ENCODE results near the gene DRICH1.
A peak's percentile ranks its signal among the peaks of the same experiment; 100 is the strongest.
"Not testable (repeated sequence)": the region's sequence is repeated elsewhere in the genome, so short reads cannot be mapped to it uniquely, and the experiment has no call there.

DRICH1 gene

DNA sequence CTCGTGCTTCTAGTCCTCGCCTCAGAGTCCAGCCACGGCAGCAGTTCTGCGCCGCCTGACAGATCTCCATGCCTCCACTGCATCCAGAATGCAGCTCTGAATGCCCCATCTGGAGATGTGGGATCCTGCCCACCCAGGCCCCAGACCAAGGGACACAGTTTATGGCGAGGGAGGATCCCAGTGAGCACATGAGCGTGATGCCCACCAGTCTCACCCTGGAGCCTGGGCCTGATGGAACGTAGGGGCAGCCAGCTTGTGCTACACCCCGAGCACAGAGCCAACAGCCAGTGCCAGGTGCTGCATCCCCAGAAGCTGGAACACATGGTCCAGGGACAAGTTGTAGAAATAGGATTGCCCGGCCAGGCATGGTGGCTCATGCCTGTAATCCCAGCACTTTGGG, 62.4 kb downstream of the DRICH1 start:
- no peak for DNase-seq

DNA sequence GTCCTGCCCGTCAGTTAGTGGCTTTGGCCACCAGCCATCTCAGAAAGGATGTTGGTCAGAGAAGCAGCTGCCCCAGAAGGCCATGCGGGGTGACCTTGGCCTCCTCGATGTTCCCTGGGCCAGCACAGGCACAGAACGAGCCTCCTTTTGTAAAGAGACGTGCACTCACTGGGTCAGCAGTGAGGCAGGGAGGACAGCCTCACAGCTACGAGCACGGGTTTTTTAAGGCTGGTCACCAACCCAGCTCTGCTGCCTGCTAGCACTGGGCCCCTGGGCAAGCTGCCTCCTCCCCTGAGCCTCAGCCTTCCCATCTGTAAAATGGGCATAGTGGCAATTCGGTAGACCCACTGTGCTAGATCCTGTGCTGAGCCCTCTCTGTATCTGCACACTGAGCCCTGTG, 62.8 kb downstream of the DRICH1 start:
- no peak for DNase-seq

GRCh38 chr22:23566705-23567475, 65.2 kb downstream of the DRICH1 start:
- DNase-seq, result no peak

GRCh38 chr22:23565915-23566704, 66.0 kb downstream of the DRICH1 start:
- peak in 1 of 58 donors; percentile 29 for DNase-seq

GRCh38 chr22:23565305-23565914, 66.7 kb downstream of the DRICH1 start:
- no peak for DNase-seq

- DNase-seq, result no peak
Observed at GRCh38 chr22:23564276-23564675, 67.8 kb downstream of the DRICH1 start.

- DNase-seq, result no peak
Observed at GRCh38 chr22:23563111-23563510, 69.0 kb downstream of the DRICH1 start.

- no peak for DNase-seq
Observed at GRCh38 chr22:23562186-23562585, 69.9 kb downstream of the DRICH1 start.

DNA sequence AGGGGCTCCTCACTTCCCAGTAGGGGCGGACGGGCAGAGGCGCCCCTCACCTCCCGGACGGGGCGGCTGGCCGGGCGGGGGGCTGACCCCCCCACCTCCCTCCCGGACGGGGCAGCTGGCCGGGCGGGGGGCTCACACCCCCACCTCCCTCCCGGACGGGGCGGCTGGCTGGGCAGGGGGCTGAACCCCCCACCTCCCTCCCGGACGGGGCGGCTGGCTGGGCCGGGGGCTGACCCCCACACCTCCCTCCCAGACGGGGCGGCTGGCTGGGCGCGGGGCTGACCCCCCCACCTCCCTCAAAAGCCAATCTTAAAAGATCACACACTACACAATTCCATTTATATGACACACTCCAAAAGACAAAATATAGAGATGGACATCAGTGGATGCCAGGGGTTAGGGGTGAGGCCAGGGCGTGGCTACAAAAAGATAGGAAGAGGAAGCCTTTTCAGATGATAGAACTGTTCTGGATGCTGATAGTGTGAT, 71.1 kb downstream of the DRICH1 start:
- not testable (repeated sequence) for DNase-seq

DNA sequence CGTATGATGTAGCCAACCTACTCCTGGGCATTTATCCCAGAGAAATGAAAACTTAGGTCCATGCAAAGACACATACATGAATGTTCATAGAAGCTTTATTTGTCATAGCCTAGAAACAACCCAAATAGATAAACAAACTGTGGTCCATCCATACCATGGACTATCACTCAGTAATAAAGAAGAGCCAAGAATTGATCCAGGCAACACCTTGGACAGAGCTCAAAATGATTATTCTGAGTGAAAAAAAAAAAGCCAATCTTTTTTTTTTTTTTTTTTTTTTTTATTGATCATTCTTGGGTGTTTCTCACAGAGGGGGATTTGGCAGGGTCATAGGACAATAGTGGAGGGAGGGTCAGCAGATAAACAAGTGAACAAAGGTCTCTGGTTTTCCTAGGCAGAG, 71.9 kb downstream of the DRICH1 start:
- DNase-seq, result not testable (repeated sequence)

All from anterior cingulate cortex (tissue), 58 donors.